SJCRH30 (cell line): ENCODE data around the gene ZNF22. TPM values are rescaled to one million over a fixed set of nuclear protein-coding genes. Genes with fewer than 3 reads are reported as not detected.

Experiments
- DNase-seq, 2 experiments: peaks; one replicate each; pipeline ENCODE4 v3.0.0-alpha.2; 2015 to 2020
- H3K27ac ChIP-seq: fragments of 250-450 bp; sonication (Bioruptor Pico); 2 replicates; pipeline ENCODE4 v1.5.1; 2020; ENCODE audit warnings: mild to moderate bottlenecking, moderate library complexity
- H3K27me3 ChIP-seq: fragments of 250-450 bp; sonication (Bioruptor Pico); 2 replicates; pipeline ENCODE4 v1.5.1; 2020; ENCODE audit warnings: mild to moderate bottlenecking, moderate library complexity
- H3K36me3 ChIP-seq: fragments of 250-450 bp; sonication (Bioruptor Pico); 2 replicates; pipeline ENCODE4 v1.5.1; 2020; ENCODE audit warnings: mild to moderate bottlenecking, moderate library complexity
- H3K4me1 ChIP-seq: fragments of 250-450 bp; sonication (Bioruptor Pico); 2 replicates; pipeline ENCODE4 v1.5.1; 2020; ENCODE audit warnings: mild to moderate bottlenecking, moderate library complexity
- H3K4me3 ChIP-seq: fragments of 250-450 bp; sonication (Bioruptor Pico); 2 replicates; pipeline ENCODE4 v1.5.1; 2020; ENCODE audit warnings: mild to moderate bottlenecking, moderate library complexity
- H3K9me3 ChIP-seq: fragments of 250-450 bp; sonication (Bioruptor Pico); replicated peaks from 2 replicates; pipeline ENCODE4 v1.5.1; 2020; ENCODE audit warnings: mild to moderate bottlenecking, moderate library complexity
- total RNA-seq: library from RNA; depleted of rRNA; stranded (reverse); fragments of >200 nt; shearing (Covaris generic); gene quantifications from 2 replicates; pipeline ENCODE4 v1.2.3, GENCODE V29; 2014

ZNF22 gene
- total RNA-seq, 1 experiment from 2014 or later, result 37.9 TPM

- peak within 1 kb of the TSS; percentile 55 for H3K27ac ChIP-seq
- no peaks in the 10 kb centered on the region for H3K9me3 ChIP-seq
- no peaks in the 10 kb centered on the region for H3K27me3 ChIP-seq
- DNase-seq, result peak; percentile 77 to 81
- peaks cover 46% of the 10 kb centered on the region for H3K4me1 ChIP-seq
- no peak within 1 kb of the TSS for H3K4me3 ChIP-seq
- H3K36me3 ChIP-seq, result no peaks in the 10 kb centered on the region
Observed at GRCh38 chr10:44978570-44979280, 22.0 kb upstream of the ZNF22 start, which contains the start of gene DEPP1. DEPP1 (minus strand) TSS chr10:44978809; CDS start chr10:44978030, 779 bp downstream.

GRCh38 chr10:44979281-44980191 is 21.2 kb upstream of the ZNF22 start:
- H3K27ac ChIP-seq, result peak overlapping the region; percentile 55
- H3K4me1 ChIP-seq, result peaks cover 46% of the 10 kb centered on the region
- H3K4me3 ChIP-seq, result no peak overlapping the region

GRCh38 chr10:44980309-44981171 is 20.2 kb upstream of the ZNF22 start:
- DNase-seq, result no peak
- no peaks in the 10 kb centered on the region for H3K9me3 ChIP-seq
- peak overlapping the region; percentile 82 for H3K27ac ChIP-seq
- no peaks in the 10 kb centered on the region for H3K27me3 ChIP-seq
- peaks cover 46% of the 10 kb centered on the region for H3K4me1 ChIP-seq
- no peaks in the 10 kb centered on the region; the same call in 1 of the 2 replicates for H3K36me3 ChIP-seq
- H3K4me3 ChIP-seq, result no peak overlapping the region

More at GRCh38 chr10:44979281-44980191, 21.2 kb upstream of the ZNF22 start:
- H3K36me3 ChIP-seq, result no peaks in the 10 kb centered on the region; the same call in 1 of the 2 replicates
- H3K27me3 ChIP-seq, result no peaks in the 10 kb centered on the region
- DNase-seq, result no peak
- H3K9me3 ChIP-seq, result no peaks in the 10 kb centered on the region

- Histone ChIP-seq H3K36me3 (no peaks in the 10 kb centered on the region; the same call in 1 of the 2 replicates), H3K27me3 (no peaks in the 10 kb centered on the region), H3K4me3 (no peak overlapping the region), H3K27ac (peak overlapping the region; percentile 82), H3K9me3 (no peaks in the 10 kb centered on the region), H3K4me1 (peaks cover 39% of the 10 kb centered on the region)
- peak; percentile 49 to 63 for DNase-seq
Observed at GRCh38 chr10:44981172-44982113, 19.3 kb upstream of the ZNF22 start.

GRCh38 chr10:44982114-44982460 is 18.6 kb upstream of the ZNF22 start:
- H3K9me3 ChIP-seq, result no peaks in the 10 kb centered on the region
- DNase-seq, result no peak
- no peaks in the 10 kb centered on the region for H3K27me3 ChIP-seq
- no peak overlapping the region for H3K4me3 ChIP-seq
- H3K4me1 ChIP-seq, result peaks cover 39% of the 10 kb centered on the region
- H3K27ac ChIP-seq, result peak overlapping the region; percentile 82
- no peaks in the 10 kb centered on the region; the same call in 1 of the 2 replicates for H3K36me3 ChIP-seq

DNA sequence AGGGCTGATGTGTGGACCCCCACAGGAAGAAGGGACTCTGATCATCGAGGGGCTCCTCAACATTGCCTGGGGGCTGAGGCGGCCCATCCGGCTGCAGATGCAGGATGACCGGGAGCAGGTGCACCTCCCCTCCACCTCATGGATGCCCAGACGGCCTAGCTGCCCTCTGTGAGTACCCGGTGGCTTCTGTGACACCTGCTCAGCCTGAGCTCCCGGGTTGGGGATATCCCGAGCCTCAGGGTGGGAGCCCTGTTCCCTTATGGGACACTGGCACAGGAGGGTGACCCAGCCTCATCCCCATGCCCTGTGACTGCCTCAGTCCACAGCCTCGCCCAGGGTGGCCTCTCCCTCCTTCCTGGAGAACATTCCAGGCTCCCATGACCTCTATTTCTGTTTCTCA is 18.2 kb upstream of the ZNF22 start:
- Histone ChIP-seq H3K27ac (no peak overlapping the region; the same call in 1 of the 2 replicates), H3K9me3 (no peaks in the 10 kb centered on the region), H3K4me3 (no peak overlapping the region), H3K36me3 (no peaks in the 10 kb centered on the region; the same call in 1 of the 2 replicates), H3K27me3 (no peaks in the 10 kb centered on the region), H3K4me1 (peaks cover 39% of the 10 kb centered on the region)
- no peak for DNase-seq

DNA sequence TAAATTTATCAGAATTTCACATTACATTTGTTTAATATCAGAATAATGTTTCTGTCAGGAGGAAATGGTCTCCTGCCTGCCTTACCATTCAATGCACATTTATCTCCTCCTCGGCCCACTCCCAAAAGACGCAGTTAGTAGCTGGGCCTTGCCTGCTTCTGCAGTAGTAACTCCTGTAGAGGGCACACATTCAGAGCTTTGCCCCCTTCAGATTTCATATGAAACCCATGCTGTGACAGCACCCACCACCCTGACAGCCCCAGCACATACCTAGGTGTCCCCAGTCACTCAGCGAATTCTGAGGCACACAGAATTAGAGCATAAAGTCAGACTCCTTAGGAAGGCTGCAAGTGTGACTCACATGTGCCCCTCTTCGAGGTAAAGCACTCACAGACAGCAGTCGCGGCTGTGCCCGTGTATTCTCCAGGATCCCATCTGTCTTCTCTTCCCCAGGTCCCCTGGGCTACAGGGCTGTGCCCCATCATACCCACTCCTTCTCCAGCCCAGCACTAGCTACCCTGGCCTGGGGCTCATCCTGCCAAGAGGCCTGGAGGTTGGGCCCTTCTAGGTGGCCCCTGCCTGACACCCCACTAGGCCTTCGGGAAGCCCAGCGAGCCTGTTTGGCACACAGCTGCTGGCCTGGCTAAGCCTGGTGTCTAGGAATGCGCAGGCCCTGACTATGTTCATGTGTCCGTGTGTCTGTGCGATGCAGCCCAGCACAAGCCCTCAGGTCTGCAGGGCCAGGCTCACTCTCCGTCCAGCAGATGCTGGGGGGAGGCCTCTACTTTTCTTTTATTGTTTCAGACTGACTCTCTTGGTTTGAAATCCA is 17.4 kb upstream of the ZNF22 start:
- no peak for DNase-seq
- Histone ChIP-seq H3K9me3 (no peaks in the 10 kb centered on the region), H3K27ac (no peak overlapping the region), H3K4me1 (peaks cover 37% of the 10 kb centered on the region), H3K4me3 (no peak overlapping the region), H3K27me3 (no peaks in the 10 kb centered on the region), H3K36me3 (no peaks in the 10 kb centered on the region; the same call in 1 of the 2 replicates)

- Histone ChIP-seq H3K36me3 (no peaks in the 10 kb centered on the region; the same call in 1 of the 2 replicates), H3K27me3 (no peaks in the 10 kb centered on the region), H3K9me3 (no peaks in the 10 kb centered on the region), H3K4me3 (no peak overlapping the region), H3K27ac (no peak overlapping the region), H3K4me1 (peaks cover 31% of the 10 kb centered on the region)
- no peak for DNase-seq
Observed at GRCh38 chr10:44983895-44984278, 16.8 kb upstream of the ZNF22 start.

GRCh38 chr10:44984671-44985101 is 16.0 kb upstream of the ZNF22 start:
- no peaks in the 10 kb centered on the region for H3K27me3 ChIP-seq
- no peaks in the 10 kb centered on the region for H3K9me3 ChIP-seq
- no peak for DNase-seq
- no peaks in the 10 kb centered on the region; the same call in 1 of the 2 replicates for H3K36me3 ChIP-seq
- H3K27ac ChIP-seq, result no peak overlapping the region
- H3K4me3 ChIP-seq, result no peak overlapping the region
- H3K4me1 ChIP-seq, result peaks cover 23% of the 10 kb centered on the region

DNA sequence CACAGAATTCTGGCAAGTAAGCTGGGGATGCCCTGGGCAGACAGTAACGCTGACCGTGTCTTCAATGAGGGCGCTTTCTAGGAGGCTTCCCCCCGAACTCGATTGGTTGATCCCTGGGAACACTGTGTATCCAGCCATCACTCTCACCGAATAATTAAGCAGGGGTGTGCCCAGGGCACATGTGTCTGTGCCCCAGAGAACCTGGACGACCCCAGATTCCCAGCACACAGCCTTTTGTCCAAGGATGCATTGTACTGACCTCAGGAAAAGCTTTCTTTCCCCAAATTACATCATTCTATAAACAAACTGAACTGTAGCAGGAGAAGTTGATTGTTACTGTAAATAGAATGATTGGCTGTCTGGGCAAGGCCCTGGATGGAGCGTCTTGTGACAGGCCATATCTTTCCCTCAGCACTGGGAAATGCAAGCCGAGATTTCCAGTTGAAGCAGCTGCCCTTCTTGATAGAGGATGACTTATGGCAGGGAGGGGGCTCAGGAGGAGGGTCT is 15.5 kb upstream of the ZNF22 start:
- DNase-seq, result no peak
- H3K36me3 ChIP-seq, result no peaks in the 10 kb centered on the region; the same call in 1 of the 2 replicates
- no peak overlapping the region for H3K27ac ChIP-seq
- H3K4me1 ChIP-seq, result peaks cover 18% of the 10 kb centered on the region
- H3K27me3 ChIP-seq, result no peaks in the 10 kb centered on the region
- H3K4me3 ChIP-seq, result no peak overlapping the region
- H3K9me3 ChIP-seq, result no peaks in the 10 kb centered on the region

DNA sequence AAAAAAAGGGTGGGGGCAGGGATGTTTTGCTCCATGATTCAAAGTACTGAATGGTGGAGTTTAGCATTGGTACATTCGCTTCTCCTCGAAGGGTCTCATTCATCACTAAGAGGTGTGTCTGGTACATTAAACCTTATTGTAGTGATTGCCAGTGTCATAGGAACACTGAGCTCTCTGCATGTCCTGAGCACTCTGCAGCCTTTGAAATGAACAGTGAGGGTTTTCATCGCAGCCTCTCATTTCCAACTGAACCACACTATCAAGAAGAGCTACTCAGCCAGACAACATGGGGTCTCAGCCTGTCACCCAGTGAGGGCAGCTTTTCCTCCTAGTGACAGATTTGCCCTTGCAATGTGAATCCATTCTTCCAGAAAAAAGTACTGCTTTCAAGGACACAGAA is 14.5 kb upstream of the ZNF22 start:
- Histone ChIP-seq H3K36me3 (no peaks in the 10 kb centered on the region; the same call in 1 of the 2 replicates), H3K4me1 (peaks cover 8% of the 10 kb centered on the region), H3K9me3 (no peaks in the 10 kb centered on the region), H3K27me3 (no peaks in the 10 kb centered on the region), H3K27ac (no peak overlapping the region), H3K4me3 (no peak overlapping the region)
- no peak for DNase-seq

DNA sequence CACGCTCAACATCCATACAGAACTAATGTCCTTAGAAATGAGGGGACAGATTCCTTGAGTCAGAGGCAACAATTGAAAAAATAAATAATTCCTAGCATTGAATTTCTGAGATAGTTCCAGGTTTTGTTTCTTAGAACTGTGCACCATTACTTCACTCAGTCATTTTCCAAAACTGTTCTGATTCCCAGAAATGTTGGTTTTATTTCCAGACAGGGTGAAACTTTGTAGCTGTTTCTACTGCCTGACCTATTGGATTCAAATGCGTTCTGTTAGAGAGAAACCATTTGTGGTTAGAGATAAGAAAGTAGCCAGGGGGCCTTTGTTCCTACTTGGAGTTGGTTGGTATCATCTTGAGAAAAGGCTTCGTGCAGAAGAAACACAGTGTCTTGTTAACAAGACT is 14.1 kb upstream of the ZNF22 start:
- Histone ChIP-seq H3K4me1 (peaks cover 3% of the 10 kb centered on the region), H3K27ac (no peak overlapping the region), H3K27me3 (no peaks in the 10 kb centered on the region), H3K4me3 (no peak overlapping the region), H3K9me3 (no peaks in the 10 kb centered on the region), H3K36me3 (no peaks in the 10 kb centered on the region; the same call in 1 of the 2 replicates)
- DNase-seq, result no peak
